ENCODE data around the gene DNPEP. TPM values are rescaled to one million over a fixed set of nuclear protein-coding genes. Genes with fewer than 3 reads are reported as not detected.

Gene DNPEP
- total RNA-seq = 39.6 and 87.2 TPM in 2 replicates

DNA sequence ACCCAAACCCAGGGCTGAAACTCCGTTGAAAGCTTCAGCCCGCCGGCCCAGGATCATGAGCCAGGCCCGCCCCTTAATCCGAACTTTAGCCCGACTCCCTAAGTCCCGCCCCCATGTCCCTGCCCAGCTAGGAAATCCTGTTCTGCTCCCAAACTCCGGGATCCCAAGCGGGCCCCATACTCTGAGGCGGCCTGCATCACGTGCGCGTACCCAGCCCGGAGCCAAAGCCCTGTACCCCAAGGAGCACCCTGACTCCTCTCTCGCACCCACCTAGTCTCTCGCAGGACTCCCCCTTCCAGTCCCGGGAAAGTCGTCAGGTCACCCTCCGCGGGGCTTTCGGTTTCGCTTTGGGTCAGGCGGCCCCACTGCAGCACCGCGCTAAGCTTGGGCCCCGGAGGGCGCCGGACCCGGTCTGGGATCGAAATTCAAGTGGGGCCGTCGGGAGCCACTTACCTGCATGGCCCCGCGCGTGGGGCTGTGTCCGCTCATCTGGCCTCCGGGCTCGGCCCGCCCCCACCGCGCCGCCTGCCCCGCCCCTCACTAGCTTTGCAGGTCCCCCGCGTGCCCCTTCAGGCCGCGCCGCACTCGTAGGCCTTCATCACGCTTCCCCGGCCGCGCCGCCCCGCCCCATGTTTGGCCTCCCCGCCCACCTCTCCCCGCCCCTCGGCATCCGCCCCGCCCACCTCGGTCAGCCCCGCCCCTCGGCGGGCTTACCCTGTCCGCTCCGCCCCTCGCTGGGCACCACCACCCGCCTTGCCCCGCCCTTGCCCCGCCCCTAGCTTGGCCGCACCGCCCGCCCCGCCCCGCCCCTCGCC, at the start of gene DNPEP:
DNPEP (minus strand) TSS at position 607 of the 815 bp plus-strand sequence; CDS start at position 489, 118 bp downstream.

DNA sequence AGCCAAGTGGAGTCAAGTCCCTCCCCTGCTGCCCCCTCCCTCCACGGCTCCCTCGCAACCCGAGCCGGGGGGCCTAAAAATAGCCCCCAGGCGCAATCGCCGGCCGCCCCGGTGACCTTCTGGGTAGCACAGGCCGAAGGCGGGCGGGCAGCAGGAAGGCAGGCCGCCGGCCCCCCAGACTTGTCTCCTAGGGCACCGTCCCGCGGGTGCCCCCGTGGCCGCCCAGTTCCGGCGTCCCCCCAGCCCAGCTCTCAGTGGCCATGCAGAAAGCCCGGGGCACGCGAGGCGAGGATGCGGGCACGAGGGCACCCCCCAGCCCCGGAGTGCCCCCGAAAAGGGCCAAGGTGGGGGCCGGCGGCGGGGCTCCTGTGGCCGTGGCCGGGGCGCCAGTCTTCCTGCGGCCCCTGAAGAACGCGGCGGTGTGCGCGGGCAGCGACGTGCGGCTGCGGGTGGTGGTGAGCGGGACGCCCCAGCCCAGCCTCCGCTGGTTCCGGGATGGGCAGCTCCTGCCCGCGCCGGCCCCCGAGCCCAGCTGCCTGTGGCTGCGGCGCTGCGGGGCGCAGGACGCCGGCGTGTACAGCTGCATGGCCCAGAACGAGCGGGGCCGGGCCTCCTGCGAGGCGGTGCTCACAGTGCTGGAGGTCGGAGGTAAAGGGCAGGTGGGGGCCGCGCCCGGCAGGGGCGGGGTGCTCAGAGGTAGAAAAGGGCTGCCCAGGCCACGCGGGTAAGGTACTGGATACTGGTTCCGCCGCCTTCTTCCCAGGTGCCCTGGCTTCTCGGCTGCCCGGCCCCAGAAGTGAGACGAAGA, 47.2 kb upstream of the DNPEP start, which contains the start of gene SPEG:
SPEG (plus strand) TSS at position 126 of the 808 bp plus-strand sequence; CDS start at position 261, 135 bp downstream.

DNA sequence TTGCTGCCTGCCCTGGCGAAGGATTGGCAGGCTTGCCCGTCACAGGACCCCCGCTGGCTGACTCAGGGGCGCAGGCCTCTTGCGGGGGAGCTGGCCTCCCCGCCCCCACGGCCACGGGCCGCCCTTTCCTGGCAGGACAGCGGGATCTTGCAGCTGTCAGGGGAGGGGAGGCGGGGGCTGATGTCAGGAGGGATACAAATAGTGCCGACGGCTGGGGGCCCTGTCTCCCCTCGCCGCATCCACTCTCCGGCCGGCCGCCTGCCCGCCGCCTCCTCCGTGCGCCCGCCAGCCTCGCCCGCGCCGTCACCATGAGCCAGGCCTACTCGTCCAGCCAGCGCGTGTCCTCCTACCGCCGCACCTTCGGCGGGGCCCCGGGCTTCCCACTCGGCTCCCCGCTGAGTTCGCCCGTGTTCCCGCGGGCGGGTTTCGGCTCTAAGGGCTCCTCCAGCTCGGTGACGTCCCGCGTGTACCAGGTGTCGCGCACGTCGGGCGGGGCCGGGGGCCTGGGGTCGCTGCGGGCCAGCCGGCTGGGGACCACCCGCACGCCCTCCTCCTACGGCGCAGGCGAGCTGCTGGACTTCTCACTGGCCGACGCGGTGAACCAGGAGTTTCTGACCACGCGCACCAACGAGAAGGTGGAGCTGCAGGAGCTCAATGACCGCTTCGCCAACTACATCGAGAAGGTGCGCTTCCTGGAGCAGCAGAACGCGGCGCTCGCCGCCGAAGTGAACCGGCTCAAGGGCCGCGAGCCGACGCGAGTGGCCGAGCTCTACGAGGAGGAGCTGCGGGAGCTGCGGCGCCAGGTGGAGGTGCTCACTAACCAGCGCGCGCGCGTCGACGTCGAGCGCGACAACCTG, 30.7 kb upstream of the DNPEP start, which contains the start of gene DES:
DES (plus strand) TSS at position 223 of the 857 bp plus-strand sequence; CDS start at position 309, 86 bp downstream.

DNA sequence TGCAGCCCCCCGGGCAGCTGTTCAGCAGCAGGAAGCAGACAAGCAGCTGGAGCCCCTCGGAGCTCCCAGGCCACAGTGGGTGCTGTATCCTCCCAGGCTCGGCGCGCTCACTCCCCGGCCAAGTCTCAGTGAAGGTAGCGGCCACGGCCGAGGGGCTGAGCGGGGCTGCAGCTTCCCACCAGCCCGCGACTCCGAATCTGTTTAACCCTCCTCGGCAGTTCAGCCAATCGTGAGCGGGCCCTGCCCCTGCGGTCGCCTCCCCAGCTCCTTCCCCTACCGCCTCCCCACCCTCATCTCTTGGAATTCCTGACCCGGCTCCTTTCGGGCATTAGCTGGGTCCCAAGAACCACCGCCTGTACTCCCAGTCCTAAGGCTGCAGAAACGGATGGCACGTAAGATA, 55.2 kb downstream of the DNPEP start, which contains the start of gene RESP18:
RESP18 (minus strand) TSS at position 203 of the 400 bp plus-strand sequence.

Other genes starting within 250 kb of the DNPEP start
- 15.2 and 20.9 TPM in 2 replicates for gene NHEJ1, start 227.1 kb downstream of the DNPEP start, total RNA-seq
- 0.43 and 0.48 TPM in 2 replicates for gene SLC23A3, start 217.9 kb downstream of the DNPEP start, total RNA-seq
- 30.1 and 30.9 TPM in 2 replicates for gene CNPPD1, start 211.0 kb downstream of the DNPEP start, total RNA-seq
- 56.9 and 72.7 TPM in 2 replicates for gene RETREG2, start 209.6 kb downstream of the DNPEP start, total RNA-seq
- 32.8 and 40.1 TPM in 2 replicates for gene ZFAND2B, start 181.1 kb downstream of the DNPEP start, total RNA-seq
- 38.8 and 55.2 TPM in 2 replicates for gene ABCB6, start 169.0 kb downstream of the DNPEP start, total RNA-seq
- 20.9 and 34.0 TPM in 2 replicates for gene ATG9A, start 158.3 kb downstream of the DNPEP start, total RNA-seq
- gene ANKZF1, start 158.1 kb downstream of the DNPEP start, total RNA-seq = 55.6 and 68.7 TPM in 2 replicates
- gene GLB1L, start 142.5 kb downstream of the DNPEP start, total RNA-seq = 6.6 and 7.2 TPM in 2 replicates
- 25.5 and 36.0 TPM in 2 replicates for gene STK16, start 142.4 kb downstream of the DNPEP start, total RNA-seq
- not detected in 2 replicates for gene TUBA4B, start 134.7 kb downstream of the DNPEP start, total RNA-seq
- 75.5 and 161 TPM in 2 replicates for gene TUBA4A, start 134.0 kb downstream of the DNPEP start, total RNA-seq
- gene DNAJB2, start 108.5 kb downstream of the DNPEP start, total RNA-seq = 50.5 and 50.6 TPM in 2 replicates
- gene PTPRN, start 78.5 kb downstream of the DNPEP start, total RNA-seq = 0.21 and 2.2 TPM in 2 replicates
- gene RESP18, start 55.2 kb downstream of the DNPEP start, total RNA-seq = not detected in 2 replicates
- gene DES, start 30.5 kb upstream of the DNPEP start, total RNA-seq = not detected in 2 replicates
- 1.5 and 4.8 TPM in 2 replicates for gene SPEG, start 46.9 kb upstream of the DNPEP start, total RNA-seq
- gene GMPPA, start 111.0 kb upstream of the DNPEP start, total RNA-seq = 23.4 and 35.9 TPM in 2 replicates
- gene ASIC4, start 126.6 kb upstream of the DNPEP start, total RNA-seq = not detected in 2 replicates
- gene CHPF, start 155.9 kb upstream of the DNPEP start, total RNA-seq = 115 and 131 TPM in 2 replicates
- gene TMEM198, start 156.1 kb upstream of the DNPEP start, total RNA-seq = under 0.01 and 0.48 TPM in 2 replicates
- 14.3 and 31.8 TPM in 2 replicates for gene OBSL1, start 183.6 kb upstream of the DNPEP start, total RNA-seq
- 0.48 TPM in 1 of 2 replicates, not detected in the other for gene INHA, start 184.4 kb upstream of the DNPEP start, total RNA-seq
- 15.1 and 20.2 TPM in 2 replicates for gene STK11IP, start 209.9 kb upstream of the DNPEP start, total RNA-seq
- gene SLC4A3, start 239.7 kb upstream of the DNPEP start, total RNA-seq = 1.3 and 5.3 TPM in 2 replicates

All from tracheal epithelial cell (primary cell).